Endometrial microvascular endothelial cells (primary cell): ENCODE data around the gene BRAF. TPM values are rescaled to one million over a fixed set of nuclear protein-coding genes. Genes with fewer than 3 reads are reported as not detected.
"Not testable (repeated sequence)": the region's sequence is repeated elsewhere in the genome, so short reads cannot be mapped to it uniquely, and the experiment has no call there.

ENCODE experiments used
- in situ Hi-C: cut with HindIII; loops from 2 replicates; pipeline ENCODE4 v1.10.0; 2017; ENCODE audit warnings: low sequenced_read_pairs, low pct_unique_long_range_greater_than_20kb; ENCODE audit errors: inconsistent ontology term
- total RNA-seq: library from RNA; depleted of rRNA; stranded (reverse); fragments of >200 nt; gene quantifications from one replicate; pipeline ENCODE4 v1.2.3, GENCODE V29; 2015; ENCODE audit errors: inconsistent ontology term

BRAF gene
- total RNA-seq, 1 donor from 2014 or later = 12.2 TPM

DNA sequence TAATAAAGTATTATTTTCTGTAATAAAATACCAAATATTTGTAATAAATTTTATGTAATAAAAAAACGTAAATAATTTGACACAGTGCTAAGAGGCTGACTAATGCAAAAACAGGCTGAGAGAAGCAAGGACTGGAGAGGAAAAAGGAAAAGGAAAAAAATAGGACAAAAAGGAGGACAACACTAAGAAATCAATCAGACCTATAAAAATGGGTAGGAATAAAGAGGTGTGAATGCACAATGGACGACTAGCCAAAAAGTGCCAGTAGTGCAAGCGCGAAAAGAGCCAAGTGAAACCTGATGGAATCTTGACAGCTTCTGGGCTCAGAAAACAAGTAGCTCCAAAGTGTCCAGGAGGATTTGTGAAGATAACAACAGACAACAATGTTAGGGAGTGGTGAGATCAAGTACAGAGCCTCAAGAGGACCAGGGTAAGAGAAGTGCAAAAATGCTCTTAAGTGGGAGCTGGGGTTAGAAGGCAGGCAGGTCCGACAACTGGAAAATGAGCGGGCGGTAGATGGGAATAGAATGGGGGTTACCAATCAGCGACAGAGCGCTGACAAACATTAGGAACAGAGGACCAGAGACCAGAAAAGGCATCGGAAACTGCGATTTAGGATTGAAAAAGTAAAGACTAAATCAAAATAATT lies 1.2 kb downstream of the BRAF start:
- in situ Hi-C loops = no loop called here

DNA sequence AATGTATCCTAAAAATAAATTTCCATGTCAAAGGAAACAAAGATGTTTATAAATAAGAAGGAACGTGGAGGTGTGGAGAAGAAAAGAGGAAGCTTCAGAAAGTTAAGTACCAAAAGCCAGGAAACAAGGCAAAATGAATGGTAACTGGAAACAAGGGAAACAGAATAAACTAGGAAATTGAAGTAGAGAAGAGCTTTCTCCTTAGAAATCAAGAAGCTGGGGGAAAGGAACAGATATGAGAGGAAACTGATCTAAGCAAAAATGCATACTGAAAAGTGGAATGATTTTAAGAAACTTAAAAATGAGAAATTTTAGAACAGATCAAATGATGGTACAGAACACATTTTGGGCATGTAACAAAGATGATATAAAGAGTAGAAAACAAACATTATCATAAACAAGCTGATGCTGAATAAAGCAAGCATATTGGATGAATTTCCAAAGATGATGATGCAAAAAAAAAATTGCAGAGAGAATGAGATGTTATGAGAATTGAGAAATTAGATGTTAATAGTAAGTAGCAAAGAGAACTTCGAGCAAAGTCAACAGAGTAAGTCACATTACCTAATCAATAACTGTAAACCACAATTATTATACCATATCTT lies 1.9 kb downstream of the BRAF start:
- in situ Hi-C loops = no loop called here

DNA sequence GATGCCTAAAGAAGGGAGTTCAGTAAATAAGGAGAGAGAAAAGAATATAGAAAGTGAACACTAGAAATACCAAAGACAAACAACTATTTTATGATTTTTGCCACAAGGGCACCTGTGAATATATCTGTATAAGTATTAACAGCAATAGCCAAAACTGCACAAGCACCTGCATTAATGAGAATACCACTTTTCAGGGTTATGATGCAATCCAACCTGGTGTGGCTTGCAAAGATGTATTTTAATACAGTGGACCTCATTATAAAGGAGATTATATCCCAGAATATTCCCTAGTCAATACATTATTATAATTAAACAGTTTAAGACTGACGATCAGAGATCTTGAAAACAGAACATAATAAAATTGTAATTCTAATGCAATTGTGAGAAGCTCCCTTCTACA lies 4.0 kb downstream of the BRAF start:
- in situ Hi-C loops = no loop called here

DNA sequence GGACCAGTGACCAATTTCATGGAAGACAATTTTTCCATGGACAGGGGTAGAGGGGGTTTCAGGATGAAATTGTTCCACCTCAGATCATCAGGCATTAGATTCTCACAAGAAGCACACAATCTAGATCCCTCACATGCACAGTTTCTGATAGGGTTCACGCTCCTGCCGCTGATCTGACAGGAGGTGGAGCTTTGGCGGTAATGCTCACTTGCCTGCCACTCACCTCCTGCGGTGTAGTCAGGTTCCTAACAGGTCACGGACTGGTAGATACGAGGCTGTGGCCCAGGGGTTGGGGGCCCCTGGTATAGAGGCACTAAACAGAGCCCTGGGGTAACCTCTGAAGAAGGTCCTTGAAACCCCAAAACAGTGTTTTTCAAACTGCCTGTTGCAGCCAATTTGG lies 6.5 kb downstream of the BRAF start:
- in situ Hi-C loops = no loop called here

DNA sequence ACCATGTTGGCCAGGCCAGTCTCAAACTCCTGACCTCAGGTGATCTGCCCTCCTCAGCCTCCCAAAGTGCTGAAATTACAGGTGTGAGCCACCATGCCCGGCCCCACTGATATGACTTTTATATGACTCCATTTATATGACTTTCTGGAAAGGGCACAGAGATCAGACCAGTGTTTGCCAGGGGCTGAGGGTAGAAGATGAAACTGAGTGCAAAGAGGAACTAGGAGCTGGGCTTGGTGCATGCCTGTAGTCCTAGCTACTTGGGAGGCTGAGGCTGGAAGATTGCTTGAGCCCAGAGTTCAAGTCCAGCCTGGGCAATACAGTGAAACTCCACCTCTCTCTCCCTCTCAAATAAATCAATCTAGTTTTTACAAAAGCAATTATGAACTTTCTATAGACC lies 7.5 kb downstream of the BRAF start:
- in situ Hi-C loops = no loop called here

DNA sequence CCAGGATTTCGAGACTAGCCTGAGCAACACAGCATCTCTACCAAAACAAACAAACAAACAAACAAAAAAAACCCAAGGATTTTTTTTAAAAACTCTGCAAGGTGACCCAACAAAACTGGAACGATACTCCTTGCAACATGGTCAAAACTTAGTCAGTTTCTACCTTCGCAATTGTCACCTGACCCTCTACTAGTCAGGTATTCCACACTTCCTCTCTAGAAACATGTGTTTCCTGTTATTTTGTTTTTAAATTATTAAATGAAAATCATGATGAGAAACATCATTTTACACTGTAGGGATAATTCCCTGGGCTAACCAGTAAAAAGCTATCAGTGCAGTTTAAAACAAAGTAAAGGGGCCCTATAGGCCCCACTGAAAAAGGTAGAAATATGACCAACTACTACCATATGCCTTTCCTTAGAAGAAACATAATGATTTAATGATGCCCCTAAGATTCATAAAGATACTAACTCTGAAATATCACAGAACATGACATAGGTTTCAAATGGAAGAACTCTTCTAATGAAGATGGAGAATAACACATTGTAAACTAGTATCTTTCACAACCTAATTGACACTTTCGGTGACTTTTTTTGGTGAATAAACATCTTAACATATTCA lies 8.7 kb downstream of the BRAF start:
- in situ Hi-C loops = no loop called here

DNA sequence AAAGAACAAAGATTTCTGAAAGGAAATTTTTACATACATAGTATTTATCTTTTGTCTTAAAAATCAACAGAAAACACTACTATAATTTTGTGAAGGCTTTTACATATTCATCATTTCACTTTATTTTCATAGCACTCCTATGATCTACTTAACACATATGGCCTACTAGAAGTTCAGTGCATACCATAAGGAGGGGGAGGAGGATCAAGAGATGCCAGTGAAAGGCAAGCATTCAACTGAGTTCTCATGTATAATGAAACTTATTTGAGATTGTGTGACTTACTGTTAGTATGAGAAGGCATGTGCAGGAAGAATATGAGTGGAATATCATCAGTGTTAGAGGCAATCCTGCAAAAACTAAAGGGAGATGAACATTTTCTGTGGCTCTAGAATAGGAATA lies 10.6 kb downstream of the BRAF start:
- in situ Hi-C loops = no loop called here

DNA sequence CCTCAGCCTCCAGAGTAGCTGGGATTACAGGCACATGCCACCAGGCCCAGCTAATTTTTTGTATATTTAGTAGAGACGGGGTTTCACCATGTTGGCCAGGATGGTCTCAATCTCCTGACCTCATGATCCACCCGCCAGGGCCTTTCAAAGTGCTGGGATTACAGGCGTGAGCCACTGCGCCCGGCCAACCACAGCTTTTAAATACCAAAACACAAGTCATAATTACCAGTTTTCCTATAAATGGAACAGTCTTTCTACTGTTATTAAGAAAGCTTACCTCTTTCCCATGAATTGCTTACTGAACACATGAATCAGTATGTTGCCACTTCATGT lies 11.2 kb downstream of the BRAF start:
- in situ Hi-C loops = not testable (repeated sequence)

DNA sequence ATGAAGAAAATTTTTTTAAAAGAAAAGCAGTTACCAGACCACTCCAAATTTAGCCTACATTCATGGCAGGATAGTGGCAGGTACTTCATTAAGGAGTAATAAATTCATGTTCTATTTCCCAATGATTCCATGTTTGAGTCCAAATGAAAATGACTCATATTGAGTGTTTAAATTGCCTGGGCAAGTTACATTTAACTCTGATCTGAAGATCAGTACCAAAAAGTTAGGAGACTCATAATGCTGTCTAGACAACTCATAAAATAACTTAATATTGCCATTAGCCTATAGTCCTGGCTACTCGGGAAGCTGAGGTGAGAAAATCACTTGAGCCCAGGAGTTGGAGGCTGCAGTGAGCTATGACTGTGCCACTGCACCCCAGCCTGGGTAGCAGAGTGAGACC lies 13.0 kb downstream of the BRAF start:
- in situ Hi-C loops = no loop called here

DNA sequence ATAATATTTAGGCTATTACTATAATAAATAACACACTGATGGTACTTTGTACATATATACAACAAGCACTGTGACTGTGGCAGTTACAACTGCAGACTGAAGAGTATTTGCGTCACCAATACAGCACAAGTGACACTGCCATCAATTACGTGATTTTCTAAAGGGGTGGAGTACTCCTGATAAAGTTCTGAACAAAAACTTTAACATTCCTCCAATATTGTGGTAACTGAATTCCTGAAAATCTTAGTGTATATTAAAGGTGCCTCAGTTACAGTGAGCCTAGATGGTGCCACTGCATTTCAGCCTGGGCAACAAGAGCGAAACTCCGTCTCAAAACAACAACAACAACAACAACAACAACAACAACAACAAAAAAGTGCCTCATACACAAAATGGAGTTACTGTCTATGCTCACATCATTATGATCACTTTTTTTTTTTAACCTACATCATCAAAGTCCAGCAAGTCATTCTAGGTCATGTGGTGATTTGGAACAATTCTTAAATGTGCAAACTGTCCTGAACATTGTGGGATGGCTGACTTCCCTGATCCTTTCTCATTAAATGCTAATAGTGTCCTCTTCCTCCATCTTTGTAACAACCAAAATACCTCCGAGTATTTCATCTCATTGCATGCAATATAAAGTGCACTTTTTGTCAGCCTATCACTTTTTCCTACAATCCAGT lies 15.1 kb downstream of the BRAF start:
- in situ Hi-C loops = no loop called here

DNA sequence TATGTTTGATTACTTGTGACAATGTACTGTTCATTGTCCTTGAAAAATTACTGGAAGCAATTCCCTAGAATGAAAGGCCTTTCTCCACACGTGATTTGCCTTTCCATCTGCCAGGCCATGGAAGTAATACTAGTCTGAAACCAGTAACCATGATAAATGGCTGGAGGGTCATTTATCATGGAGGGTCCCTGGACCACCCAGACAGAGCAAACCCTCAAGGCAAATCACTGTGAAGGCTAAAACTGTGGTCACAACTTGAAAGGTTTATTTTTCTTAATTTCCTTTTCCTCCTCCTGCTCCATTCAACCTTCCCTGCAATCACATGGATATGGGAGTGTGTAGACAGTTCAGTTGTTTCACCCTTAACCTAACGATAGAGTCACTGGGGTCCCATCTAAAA lies 16.4 kb downstream of the BRAF start:
- in situ Hi-C loops = no loop called here

DNA sequence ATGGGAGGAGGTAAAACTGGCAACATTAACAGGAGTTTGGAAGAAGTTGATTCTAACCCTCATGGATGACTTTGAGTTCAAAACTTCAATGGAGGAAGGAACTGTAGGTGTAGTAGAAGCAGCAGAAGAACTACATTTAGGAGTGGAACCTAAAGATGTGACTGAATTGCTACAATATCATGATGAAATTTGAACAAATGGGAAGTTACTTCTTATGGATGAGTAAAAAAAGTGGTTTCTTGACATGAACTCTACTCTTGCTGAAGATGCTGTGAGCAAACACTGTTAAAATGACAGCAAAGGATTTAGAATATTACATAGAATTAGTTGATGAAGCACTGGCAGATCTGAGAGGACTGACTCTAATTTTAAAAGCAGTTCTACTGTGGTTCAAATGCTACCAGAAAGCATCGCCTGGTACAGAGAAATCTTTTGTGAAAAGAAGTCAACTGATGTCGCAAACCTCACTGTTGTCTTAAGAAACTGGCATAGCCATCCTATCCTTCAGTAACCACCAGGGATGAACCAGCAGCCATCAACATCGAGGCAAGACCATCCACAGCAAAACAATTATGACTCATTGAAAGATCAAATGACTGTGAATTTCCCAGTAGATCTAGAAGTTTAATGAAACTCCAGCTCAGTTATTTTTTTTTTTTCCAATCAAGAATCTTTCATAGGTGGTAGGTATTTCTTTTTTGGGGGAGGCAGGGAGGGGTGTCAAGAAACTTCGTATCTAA lies 20.8 kb downstream of the BRAF start:
- in situ Hi-C loops = no loop called here

DNA sequence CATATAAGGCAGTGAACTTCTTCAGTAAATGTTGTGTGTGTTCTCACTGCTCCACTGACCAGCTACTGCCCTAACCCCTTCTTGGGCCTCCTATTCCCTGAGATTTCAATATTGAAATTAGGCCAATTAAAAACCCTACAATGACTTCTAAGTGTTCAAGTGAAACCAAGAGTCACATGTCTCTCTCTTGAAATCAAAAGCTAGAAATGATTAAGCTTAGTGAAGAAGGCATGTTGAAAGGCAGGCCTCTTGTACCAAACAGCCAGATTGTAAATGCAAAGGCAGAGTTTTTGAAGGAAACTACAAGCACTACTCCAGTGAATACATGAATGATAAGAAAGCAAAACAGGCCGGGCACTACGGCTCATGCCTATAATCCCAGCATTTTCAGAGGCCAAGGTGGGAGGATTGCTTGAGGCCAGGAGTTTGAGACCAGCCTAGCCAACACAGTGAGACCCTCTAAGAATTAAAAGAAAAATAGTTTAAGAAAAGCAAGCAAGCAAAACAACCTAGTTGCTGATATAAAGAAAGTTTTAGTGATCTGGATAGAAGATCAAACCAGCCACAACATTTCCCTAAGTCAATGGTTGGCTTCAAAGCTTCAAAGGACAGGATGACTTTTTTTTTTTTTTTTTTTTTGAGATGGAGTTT lies 22.3 kb downstream of the BRAF start:
- in situ Hi-C loops = no loop called here

DNA sequence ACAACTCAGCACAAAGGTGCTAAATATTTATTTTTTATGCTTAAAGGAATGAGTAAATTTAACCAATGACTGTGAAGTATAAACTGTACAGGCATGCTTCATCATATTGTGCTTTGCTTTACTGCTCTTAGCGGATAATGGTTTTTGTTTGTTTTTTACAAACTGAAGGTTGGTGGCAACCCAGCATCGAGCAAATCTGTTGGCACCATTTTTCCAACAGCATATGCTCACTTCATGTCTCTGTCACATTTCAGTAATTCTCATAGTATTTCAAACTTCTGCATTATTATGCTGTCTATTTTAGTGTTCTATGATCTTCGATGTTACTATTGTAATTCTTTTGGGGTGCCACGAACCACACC lies 22.8 kb downstream of the BRAF start:
- in situ Hi-C loops = no loop called here

DNA sequence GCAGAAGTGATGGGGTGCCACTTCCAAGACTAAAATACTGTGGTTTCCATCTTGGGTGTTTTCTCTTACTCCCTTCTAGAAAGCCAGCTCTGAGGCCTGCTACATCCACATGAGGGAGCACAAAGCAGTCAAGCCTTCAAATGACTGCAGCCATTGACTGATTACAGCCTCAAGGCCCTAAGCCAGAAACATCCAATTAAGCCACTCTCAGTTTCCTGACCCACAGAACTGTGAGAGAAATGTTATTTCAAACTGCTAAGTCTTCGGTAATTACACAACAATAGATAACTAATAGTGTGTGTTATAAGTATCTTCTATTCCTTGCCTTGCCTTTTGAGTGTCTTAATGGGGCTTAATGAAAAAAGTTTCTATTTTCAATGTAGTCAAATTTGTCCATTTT lies 24.8 kb downstream of the BRAF start:
- in situ Hi-C loops = no loop called here

DNA sequence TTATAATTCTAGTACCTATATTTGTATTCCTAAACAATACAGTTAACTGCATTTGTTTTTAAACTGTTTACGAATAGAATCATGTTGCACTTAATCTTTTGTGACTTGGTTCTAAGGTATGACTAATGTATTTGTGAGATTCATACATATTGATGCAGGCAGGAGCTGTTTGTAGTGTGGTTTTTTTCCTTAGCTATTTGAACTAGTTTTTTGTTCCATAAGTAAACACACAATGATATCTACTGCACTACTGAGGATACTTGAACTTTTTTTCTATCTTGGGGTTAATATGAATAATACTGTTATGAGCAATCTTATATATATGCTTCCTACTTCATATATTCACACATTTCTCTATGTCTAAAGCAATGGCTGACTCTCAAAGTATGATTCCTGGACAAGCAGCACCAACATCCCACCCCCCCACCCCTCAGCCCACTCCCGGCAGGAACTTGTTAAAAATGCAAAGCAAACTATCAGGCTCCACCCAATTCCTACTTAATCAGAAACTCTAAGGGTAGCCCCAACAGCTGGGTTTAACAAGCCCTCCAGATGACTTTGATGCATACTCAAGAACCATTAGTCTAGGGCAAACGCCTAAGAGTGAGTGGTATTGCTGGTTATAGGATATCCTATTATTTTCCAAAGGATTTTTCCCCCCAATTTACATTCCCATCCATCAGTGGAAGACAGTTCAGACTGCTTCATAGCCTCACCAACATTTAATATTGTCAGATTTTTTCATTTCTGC lies 25.8 kb downstream of the BRAF start:
- in situ Hi-C loops = no loop called here

DNA sequence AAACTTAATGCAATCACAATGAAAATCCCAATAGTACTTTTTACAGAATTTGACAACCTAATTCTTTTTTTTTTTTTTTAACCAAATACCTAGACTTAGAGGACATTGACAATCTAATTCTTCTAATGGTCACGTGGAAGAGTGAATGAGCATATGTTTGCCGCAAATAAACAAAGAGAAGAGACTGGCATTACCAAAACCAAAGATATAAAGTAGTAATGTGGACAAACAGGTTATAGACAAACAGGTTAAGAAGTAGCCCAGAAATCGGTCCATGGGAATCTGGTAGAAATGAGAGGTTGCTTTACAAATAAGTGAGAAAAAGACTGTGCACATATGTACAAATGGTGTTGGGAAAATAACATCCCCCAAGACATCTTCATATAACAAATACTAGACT lies 27.7 kb downstream of the BRAF start:
- in situ Hi-C loops = no loop called here

DNA sequence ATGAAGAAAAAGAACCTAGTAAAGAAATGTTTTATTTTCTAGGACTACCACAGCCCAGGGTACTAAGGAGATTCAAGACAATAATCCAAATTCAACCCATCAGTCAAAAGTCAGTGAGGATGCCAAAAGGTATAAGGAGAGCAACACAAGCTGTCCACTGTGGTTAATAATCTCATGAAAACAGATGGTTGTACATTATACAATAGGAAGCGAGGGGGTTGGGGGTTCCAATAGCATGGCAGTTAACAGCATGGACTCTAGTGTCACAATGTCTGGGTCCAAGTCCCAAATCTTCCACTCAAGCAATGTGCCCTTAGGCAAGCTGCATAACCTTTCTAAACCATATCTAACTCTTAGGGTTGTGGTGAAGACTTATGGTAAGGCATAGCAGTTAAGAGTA lies 35.1 kb downstream of the BRAF start:
- in situ Hi-C loops = no loop called here

DNA sequence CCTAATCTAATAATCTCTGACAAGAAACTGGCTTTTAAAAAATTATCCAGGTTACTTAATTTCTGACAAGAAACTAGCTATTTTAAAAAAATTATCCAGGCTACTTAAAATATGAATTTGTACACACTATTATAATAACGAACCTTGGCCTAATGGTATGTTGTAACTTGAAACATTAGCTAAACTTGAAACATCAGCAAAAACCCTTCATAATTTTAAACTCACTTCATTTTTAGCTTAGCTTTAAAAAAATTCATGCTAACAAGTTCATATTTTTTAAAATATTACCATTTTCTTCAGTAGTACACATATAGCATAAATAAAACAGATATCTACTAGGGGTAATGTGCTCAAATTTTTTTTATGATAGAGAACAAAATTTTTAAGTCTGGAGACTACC lies 35.6 kb downstream of the BRAF start:
- in situ Hi-C loops = no loop called here
